ENCODE data around the gene COQ3. TPM values are rescaled to one million over a fixed set of nuclear protein-coding genes. Genes with fewer than 3 reads are reported as not detected.

COQ3 gene
- total and polyA plus RNA-seq, 10 donors = 3.2 to 16.8 (median 5.1) TPM

DNA sequence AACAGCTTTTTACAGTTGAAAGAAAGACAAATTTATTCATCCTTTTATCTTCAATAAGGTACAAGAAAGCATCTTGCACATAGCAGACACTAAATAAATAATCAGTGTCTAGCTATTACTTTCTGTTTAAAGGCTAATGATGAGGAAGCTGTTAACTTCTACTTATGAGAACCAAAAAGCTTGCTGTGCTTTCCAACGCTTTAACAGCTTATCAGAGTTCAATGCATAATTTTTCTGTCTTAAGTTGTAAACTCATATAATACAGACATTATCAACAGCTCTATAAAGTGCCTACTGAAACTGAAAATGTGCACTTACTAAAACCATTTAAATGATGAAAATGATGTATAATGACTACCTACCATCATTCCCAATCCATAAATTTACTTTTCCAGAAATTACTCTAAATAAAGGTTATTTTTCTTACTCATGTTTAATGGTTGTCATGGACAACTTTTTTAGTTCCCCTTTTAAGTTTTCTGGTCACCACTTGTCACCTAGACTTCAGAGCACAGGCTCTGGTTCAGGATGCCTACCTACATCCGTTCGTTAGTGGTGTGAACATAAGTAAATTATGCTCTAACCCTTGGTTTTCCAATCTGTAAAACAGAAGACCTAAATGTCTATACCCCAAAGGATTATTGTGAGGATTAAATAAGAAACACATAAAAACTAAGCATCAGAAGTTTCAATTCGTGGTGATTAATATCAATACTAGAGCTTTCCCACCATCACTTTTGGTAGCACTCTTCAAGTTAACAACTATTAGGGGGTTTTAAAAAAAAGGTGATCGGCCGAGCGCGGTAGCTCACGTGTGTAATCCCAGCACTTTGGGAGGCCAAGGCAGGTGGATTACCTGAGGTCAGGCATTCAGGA, 23.1 kb upstream of the COQ3 start:
- intact Hi-C loops (cut with DNase I; ENCODE audit: low total_unique reads) = no loop called here

DNA sequence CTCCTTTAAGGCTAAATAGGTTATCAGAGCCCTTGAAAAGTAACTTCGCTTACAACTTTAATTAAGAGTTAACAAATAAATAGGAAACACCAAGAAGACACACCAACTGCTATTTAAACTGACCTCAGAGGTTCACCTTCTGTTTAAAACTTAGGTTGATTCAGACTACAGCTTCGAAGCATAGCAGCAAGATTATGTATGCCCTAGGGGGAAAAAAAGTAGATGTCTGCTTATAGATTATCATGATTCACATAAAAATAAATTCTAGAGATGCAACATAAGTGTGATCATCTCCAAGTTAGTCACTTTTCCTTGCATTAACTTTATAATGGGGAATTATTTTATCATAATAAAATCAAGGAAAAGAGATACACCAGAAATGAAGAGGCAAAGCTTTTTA, 22.2 kb upstream of the COQ3 start:
- Histone ChIP-seq H3K4me3 (no peak overlapping the region), H3K27ac (no peak overlapping the region), H3K27me3 (replicated peaks in 1 of 7) (no peaks in the 10 kb centered on the region), H3K9me3 (no peaks in the 10 kb centered on the region), H3K36me3 (peaks cover 0 to 49% (median 13%) of the 10 kb centered on the region in 6 donors), H3K4me1 (peaks cover 55 to 99% (median 80%) of the 10 kb centered on the region in 6 donors)
- DNase-seq = no peak
- TF ChIP-seq CTCF (IDR thresholded peaks at IDR 0.05 in 8 of 11, conservative IDR thresholded peaks at IDR 0.05 in 3 of 11) (no peak), POLR2AphosphoS5 (IDR thresholded peaks at IDR 0.05) (no peak), POLR2A (IDR thresholded peaks at IDR 0.05) (no peak)
- intact Hi-C loops (cut with DNase I; ENCODE audit: low total_unique reads) = no loop called here
- WGBS, 5 donors = 79 to 91% (median 87%) methylated on average over 2 of the region's 2 CpGs

More for the DNA sequence above, 23.1 kb upstream of the COQ3 start:
- TF ChIP-seq CTCF (IDR thresholded peaks at IDR 0.05 in 8 of 11, conservative IDR thresholded peaks at IDR 0.05 in 3 of 11) = no peak
- H3K4me3 ChIP-seq = peak overlapping the region in 1 of 8 donors; percentile 16
- H3K27ac ChIP-seq = peak overlapping the region in 2 of 8 donors; percentile 8 to 26
- peaks cover 63 to 99% (median 86%) of the 10 kb centered on the region in 6 donors for H3K4me1 ChIP-seq
- peaks cover 0 to 48% (median 6%) of the 10 kb centered on the region in 6 donors for H3K36me3 ChIP-seq
- no peaks in the 10 kb centered on the region for H3K9me3 ChIP-seq
- no peaks in the 10 kb centered on the region for H3K27me3 ChIP-seq (replicated peaks in 1 of 7)
- no peak for DNase-seq
- 55 to 74% (median 64%) methylated on average over 9 of the region's 9 CpGs for WGBS, 5 donors

- Histone ChIP-seq H3K4me3 (no peak overlapping the region), H3K27me3 (replicated peaks in 1 of 7) (no peaks in the 10 kb centered on the region), H3K9me3 (no peaks in the 10 kb centered on the region), H3K27ac (peak overlapping the region in 1 of 8 donors; percentile 2), H3K36me3 (peaks cover 0 to 57% (median 19%) of the 10 kb centered on the region in 6 donors), H3K4me1 (peaks cover 49 to 92% (median 73%) of the 10 kb centered on the region in 6 donors)
- intact Hi-C loops (cut with DNase I; ENCODE audit: low total_unique reads) = no loop called here
- no peak for DNase-seq
- no peak for TF ChIP-seq POLR2A (IDR thresholded peaks at IDR 0.05)
- TF ChIP-seq POLR2AphosphoS5 (IDR thresholded peaks at IDR 0.05) = no peak
- no peak for TF ChIP-seq CTCF (IDR thresholded peaks at IDR 0.05 in 8 of 11, conservative IDR thresholded peaks at IDR 0.05 in 3 of 11)
These were observed 21.5 kb upstream of the COQ3 start for GRCh38 chr6:99415446-99415845.

DNA sequence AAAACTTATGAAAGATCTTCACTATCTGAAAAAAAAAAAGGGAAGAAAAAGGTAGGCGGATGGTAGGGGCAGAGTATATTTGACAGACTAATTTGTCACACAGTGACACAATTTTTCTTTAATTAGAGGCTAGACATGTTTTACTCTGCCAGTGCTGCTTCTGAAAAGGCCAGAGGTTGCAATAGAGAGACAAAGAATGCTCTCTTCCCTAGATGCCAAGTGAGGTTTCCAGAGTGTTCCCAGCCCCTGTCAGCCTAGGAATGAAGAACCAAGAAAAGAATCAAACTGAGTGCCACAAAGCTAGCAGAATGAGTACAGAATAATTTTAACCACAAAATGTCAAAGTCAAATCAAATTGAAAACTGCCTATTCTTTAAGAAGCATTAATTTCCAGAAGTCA, 18.1 kb upstream of the COQ3 start:
- Histone ChIP-seq H3K9me3 (no peaks in the 10 kb centered on the region), H3K36me3 (peaks cover 0 to 91% (median 51%) of the 10 kb centered on the region in 6 donors), H3K27ac (no peak overlapping the region), H3K4me3 (no peak overlapping the region), H3K27me3 (replicated peaks in 1 of 7) (no peaks in the 10 kb centered on the region), H3K4me1 (peaks cover 19 to 58% (median 41%) of the 10 kb centered on the region in 6 donors)
- DNase-seq = no peak
- 76 to 91% (median 87%) methylated on average over 1 of the region's 1 CpG for WGBS, 5 donors
- intact Hi-C loops (cut with DNase I; ENCODE audit: low total_unique reads) = no loop called here
- no peak for TF ChIP-seq POLR2AphosphoS5 (IDR thresholded peaks at IDR 0.05)
- TF ChIP-seq POLR2A (IDR thresholded peaks at IDR 0.05) = no peak
- no peak for TF ChIP-seq CTCF (IDR thresholded peaks at IDR 0.05 in 8 of 11, conservative IDR thresholded peaks at IDR 0.05 in 3 of 11)

Measured in spleen (tissue), 11 donors.